Panc1 (cell line): ENCODE measurements around the gene ATP2B1. TPM values are rescaled to one million over a fixed set of nuclear protein-coding genes. Genes with fewer than 3 reads are reported as not detected.

ENCODE experiments used
- ATAC-seq: fragments of 200-7000 bp; cut with Tn5 transposase; 2 replicates; pipeline ENCODE4 v1.9.1; 2020; ENCODE audit warnings: mild to moderate bottlenecking, moderate library complexity
- BruUV-seq: library from RNA; stranded (reverse); fragments of 400-500 nt; replicated peaks from 2 replicates; lab custom pipeline; 2021; lab: Mats Ljungman, UMichigan
- CTCF ChIA-PET: fragments of 300-600 bp; sonication (Branson Sonifier 250); formaldehyde crosslinking; loops from one replicate; lab custom pipeline; 2022; ENCODE audit warnings: antibody characterized with exemption; lab: Charles Lee
- POLR2A ChIA-PET: fragments of 300-600 bp; sonication (Branson Sonifier 250); formaldehyde crosslinking; loops from one replicate; lab custom pipeline; 2022; ENCODE audit warnings: antibody characterized with exemption; lab: Charles Lee
- DNase-seq: peaks from one replicate; pipeline ENCODE4 v3.0.0-alpha.2; 2010; ENCODE audit warnings: low read depth, low spot score
- H3K27ac ChIP-seq: 2 replicates; pipeline ENCODE4 v1.5.1; 2011; ENCODE audit warnings: mild to moderate bottlenecking, low read length, inconsistent platforms
- H3K27me3 ChIP-seq: fragments of 200-500 bp; sonication (Bioruptor generic); 2 replicates; pipeline ENCODE4 v1.6.0; 2014; ENCODE audit warnings: low read length, inconsistent platforms; ENCODE audit not compliant: control insufficient read depth, insufficient read depth
- H3K36me3 ChIP-seq: fragments of 200-500 bp; sonication (Bioruptor generic); 2 replicates; pipeline ENCODE4 v1.5.1; 2014; ENCODE audit warnings: inconsistent platforms, mild to moderate bottlenecking, low read length, moderate library complexity; ENCODE audit not compliant: control insufficient read depth, insufficient read depth
- H3K4me1 ChIP-seq: 2 replicates; pipeline ENCODE4 v1.5.1; 2011; ENCODE audit warnings: inconsistent platforms, mild to moderate bottlenecking, low read length, moderate library complexity; ENCODE audit not compliant: control insufficient read depth, insufficient read depth
- H3K4me3 ChIP-seq, 2 experiments: 2 replicates each; pipeline ENCODE4 v1.5.1; 2011 to 2012; ENCODE audit warnings: low read depth in 2 of 2, low read length in 2 of 2, mild to moderate bottlenecking in 2 of 2, inconsistent platforms in 1 of 2, moderate library complexity in 1 of 2
- H3K9me3 ChIP-seq: fragments of 200-500 bp; sonication (Bioruptor generic); 2 replicates; pipeline ENCODE4 v1.5.1; 2014; ENCODE audit warnings: low read depth, mild to moderate bottlenecking, inconsistent platforms, low read length, moderate library complexity; ENCODE audit not compliant: control insufficient read depth, insufficient read depth
- POLR2AphosphoS5 ChIP-seq: IDR thresholded peaks from 2 replicates; pipeline ENCODE4 v1.6.1; 2012; ENCODE audit warnings: mild to moderate bottlenecking, low read depth, low read length, moderate library complexity
- SIN3A ChIP-seq: IDR thresholded peaks from 2 replicates; pipeline ENCODE4 v1.6.1; 2012; ENCODE audit warnings: low read depth, mild to moderate bottlenecking, low read length, moderate library complexity, borderline replicate concordance; ENCODE audit not compliant: insufficient read depth
- TCF7L2 ChIP-seq: IDR thresholded peaks from 2 replicates; pipeline ENCODE4 v1.6.1; 2011; ENCODE audit warnings: mild to moderate bottlenecking, low read depth, low read length, inconsistent platforms
- in situ Hi-C: cut with HindIII; loops from 2 replicates; pipeline ENCODE4 v1.10.0; 2016; ENCODE audit warnings: low sequenced_read_pairs, low pct_unique_long_range_greater_than_20kb
- intact Hi-C: fragments of 100-400 bp; cut with micrococcal nuclease; formaldehyde crosslinking; loops from one replicate; pipeline ENCODE4 v1.10.0; 2022; ENCODE audit not compliant: unreplicated experiment
- total RNA-seq: library from RNA; stranded (reverse); gene quantifications from one replicate; pipeline ENCODE4 v1.2.1, GENCODE V29; 2021; ENCODE audit not compliant: unreplicated experiment
- TF ChIP-seq, protein P1 (sequence below): fragments of 450-650 bp; IDR thresholded peaks from 2 replicates; pipeline ENCODE4 v1.5.1; 2017; ENCODE audit warnings: mild to moderate bottlenecking
- TF ChIP-seq, protein P2 (sequence below), 2 experiments: IDR thresholded peaks; 2 replicates each; pipeline ENCODE4 v1.6.1; 2011 to 2012; ENCODE audit warnings: low read depth in 2 of 2, control low read depth in 1 of 2, low read length in 1 of 2, mild to moderate bottlenecking in 1 of 2, moderate library complexity in 1 of 2; ENCODE audit not compliant: insufficient read depth in 1 of 2

ATP2B1 gene
- total RNA-seq, 1 experiment from 2014 or later: 64.5 TPM

DNA sequence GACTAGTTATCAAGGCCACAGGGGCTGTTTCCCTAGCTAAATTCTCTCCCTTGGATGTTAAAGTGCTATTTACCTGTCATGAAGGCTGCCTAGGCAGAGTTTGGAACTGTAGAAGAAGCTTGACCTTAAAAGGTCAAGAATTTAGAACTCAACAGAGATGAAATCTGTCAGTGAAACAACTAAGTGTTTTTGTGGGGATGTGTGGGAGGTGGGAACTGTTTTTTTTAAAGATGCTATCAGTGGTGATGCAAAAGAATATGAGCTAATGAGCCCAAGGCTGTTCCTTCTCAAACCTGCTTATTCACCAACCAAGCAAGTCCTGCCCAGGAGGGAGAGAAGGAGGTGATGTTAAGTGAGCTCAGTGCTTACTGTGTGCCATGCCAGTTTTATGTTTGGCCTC is 142.0 kb downstream of the ATP2B1 start:
- in situ Hi-C loops (no loop called here), intact Hi-C loops (no loop called here)
- no peaks in the 10 kb centered on the region for H3K4me1 ChIP-seq
- H3K9me3 ChIP-seq: no peaks in the 10 kb centered on the region
- H3K4me3 ChIP-seq: no peak overlapping the region
- no TSS peak for BruUV-seq
- H3K27ac ChIP-seq: no peak overlapping the region
- ChIA-PET CTCF (no interaction called here), POLR2A (interaction anchor here (0.6 kb wide), 1 partner anchor 71 kb away, joined by 3 read pairs; no protein-coding TSS in a partner anchor)
- DNase-seq: no peak
- H3K36me3 ChIP-seq: no peaks in the 10 kb centered on the region
- no peaks in the 10 kb centered on the region for H3K27me3 ChIP-seq
- no peak for ATAC-seq
- TF ChIP-seq TCF7L2 (no peak), SIN3A (no peak), POLR2AphosphoS5 (no peak)
- TF ChIP-seq, protein P1, sequence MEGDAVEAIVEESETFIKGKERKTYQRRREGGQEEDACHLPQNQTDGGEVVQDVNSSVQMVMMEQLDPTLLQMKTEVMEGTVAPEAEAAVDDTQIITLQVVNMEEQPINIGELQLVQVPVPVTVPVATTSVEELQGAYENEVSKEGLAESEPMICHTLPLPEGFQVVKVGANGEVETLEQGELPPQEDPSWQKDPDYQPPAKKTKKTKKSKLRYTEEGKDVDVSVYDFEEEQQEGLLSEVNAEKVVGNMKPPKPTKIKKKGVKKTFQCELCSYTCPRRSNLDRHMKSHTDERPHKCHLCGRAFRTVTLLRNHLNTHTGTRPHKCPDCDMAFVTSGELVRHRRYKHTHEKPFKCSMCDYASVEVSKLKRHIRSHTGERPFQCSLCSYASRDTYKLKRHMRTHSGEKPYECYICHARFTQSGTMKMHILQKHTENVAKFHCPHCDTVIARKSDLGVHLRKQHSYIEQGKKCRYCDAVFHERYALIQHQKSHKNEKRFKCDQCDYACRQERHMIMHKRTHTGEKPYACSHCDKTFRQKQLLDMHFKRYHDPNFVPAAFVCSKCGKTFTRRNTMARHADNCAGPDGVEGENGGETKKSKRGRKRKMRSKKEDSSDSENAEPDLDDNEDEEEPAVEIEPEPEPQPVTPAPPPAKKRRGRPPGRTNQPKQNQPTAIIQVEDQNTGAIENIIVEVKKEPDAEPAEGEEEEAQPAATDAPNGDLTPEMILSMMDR: no peak
- TF ChIP-seq, protein P2, sequence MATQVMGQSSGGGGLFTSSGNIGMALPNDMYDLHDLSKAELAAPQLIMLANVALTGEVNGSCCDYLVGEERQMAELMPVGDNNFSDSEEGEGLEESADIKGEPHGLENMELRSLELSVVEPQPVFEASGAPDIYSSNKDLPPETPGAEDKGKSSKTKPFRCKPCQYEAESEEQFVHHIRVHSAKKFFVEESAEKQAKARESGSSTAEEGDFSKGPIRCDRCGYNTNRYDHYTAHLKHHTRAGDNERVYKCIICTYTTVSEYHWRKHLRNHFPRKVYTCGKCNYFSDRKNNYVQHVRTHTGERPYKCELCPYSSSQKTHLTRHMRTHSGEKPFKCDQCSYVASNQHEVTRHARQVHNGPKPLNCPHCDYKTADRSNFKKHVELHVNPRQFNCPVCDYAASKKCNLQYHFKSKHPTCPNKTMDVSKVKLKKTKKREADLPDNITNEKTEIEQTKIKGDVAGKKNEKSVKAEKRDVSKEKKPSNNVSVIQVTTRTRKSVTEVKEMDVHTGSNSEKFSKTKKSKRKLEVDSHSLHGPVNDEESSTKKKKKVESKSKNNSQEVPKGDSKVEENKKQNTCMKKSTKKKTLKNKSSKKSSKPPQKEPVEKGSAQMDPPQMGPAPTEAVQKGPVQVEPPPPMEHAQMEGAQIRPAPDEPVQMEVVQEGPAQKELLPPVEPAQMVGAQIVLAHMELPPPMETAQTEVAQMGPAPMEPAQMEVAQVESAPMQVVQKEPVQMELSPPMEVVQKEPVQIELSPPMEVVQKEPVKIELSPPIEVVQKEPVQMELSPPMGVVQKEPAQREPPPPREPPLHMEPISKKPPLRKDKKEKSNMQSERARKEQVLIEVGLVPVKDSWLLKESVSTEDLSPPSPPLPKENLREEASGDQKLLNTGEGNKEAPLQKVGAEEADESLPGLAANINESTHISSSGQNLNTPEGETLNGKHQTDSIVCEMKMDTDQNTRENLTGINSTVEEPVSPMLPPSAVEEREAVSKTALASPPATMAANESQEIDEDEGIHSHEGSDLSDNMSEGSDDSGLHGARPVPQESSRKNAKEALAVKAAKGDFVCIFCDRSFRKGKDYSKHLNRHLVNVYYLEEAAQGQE (IDR thresholded peaks at IDR 0.05; ENCODE audit: insufficient read depth in 1 of 2, low read depth in 2 of 2, low read length in 1 of 2): no peak

DNA sequence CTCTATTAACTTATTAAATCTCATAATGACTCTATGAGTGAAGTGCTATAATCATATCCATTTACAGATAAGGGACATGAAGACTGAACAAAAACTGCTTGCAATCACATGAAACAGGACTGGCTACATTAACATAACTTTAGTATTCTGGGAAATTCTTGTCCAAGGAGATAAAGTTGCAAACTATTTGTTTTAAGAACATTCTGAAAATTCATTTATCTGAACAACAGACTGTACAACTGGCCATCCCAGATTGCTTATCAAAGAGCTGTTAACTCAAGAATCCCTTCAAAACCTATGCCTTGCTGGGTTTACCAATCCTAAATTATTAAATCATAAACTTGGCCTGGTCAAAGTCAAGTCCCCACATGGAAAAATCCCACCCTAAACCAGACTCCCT is 143.6 kb downstream of the ATP2B1 start:
- no peak overlapping the region for H3K4me3 ChIP-seq
- intact Hi-C loops: no loop called here
- no peaks in the 10 kb centered on the region for H3K4me1 ChIP-seq
- ChIA-PET CTCF (no interaction called here), POLR2A (no interaction called here)
- no peaks in the 10 kb centered on the region for H3K27me3 ChIP-seq
- in situ Hi-C loops: no loop called here
- TF ChIP-seq, protein P1: no peak
- TF ChIP-seq SIN3A: no peak
- TF ChIP-seq, protein P2 (IDR thresholded peaks at IDR 0.05; ENCODE audit: insufficient read depth in 1 of 2, low read depth in 2 of 2, low read length in 1 of 2): no peak
- TF ChIP-seq TCF7L2: no peak
- no peak for TF ChIP-seq POLR2AphosphoS5
- no TSS peak for BruUV-seq
- DNase-seq (no peak), ATAC-seq (no peak)
- H3K36me3 ChIP-seq: no peaks in the 10 kb centered on the region
- no peak overlapping the region for H3K27ac ChIP-seq
- no peaks in the 10 kb centered on the region for H3K9me3 ChIP-seq
